Activated CD4-positive, alpha-beta T cell treated with anti-CD3 and anti-CD28 coated beads for 48 hours (primary cell): ENCODE measurements around the gene CD19.
"Not testable (repeated sequence)": the region's sequence is repeated elsewhere in the genome, so short reads cannot be mapped to it uniquely, and the experiment has no call there.

Experiments
- DNase-seq: peaks from one replicate; pipeline ENCODE4 v3.0.0-alpha.2; 2020

The CD19 gene

DNA sequence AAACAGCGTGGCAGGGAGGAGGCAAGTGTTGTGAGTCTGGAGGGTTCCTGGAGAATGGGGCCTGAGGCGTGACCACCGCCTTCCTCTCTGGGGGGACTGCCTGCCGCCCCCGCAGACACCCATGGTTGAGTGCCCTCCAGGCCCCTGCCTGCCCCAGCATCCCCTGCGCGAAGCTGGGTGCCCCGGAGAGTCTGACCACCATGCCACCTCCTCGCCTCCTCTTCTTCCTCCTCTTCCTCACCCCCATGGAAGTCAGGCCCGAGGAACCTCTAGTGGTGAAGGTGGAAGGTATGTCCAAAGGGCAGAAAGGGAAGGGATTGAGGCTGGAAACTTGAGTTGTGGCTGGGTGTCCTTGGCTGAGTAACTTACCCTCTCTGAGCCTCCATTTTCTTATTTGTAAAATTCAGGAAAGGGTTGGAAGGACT is at the start of gene CD19:
CD19 (plus strand) TSS at position 171 of the 425 bp plus-strand sequence; CDS start at position 201, 30 bp downstream.
- no peak for DNase-seq

DNA sequence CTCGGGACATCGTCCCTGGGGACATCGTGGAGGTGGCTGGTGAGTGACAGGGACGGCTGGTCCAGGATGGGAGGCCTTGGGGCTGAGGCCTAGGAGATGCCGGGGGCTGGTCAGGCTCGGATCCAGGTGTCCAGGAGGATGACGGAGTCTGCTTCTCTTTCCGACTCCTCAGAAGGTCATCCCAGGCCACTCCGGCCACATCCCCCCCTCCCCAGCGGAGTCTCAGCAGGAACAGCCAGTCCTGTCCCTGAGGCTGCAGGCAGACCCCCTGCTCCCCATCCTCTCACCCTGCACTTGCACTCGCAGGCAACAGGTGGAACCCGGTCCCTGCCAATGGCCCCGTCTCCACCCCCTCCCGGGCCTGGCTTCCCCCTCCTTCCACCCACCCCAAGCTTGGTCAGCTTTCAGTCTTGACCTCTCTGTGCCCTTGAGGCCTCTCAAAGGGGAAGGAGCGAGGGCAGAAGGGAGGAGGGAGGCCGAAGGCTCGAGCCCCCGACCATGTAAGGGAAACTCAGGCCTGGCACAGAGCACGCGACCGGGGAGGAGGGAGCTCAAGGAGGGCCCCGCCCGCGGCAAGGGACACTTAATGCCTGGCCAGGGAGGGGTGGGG is 49.1 kb upstream of the CD19 start:
- no peak for DNase-seq

DNA sequence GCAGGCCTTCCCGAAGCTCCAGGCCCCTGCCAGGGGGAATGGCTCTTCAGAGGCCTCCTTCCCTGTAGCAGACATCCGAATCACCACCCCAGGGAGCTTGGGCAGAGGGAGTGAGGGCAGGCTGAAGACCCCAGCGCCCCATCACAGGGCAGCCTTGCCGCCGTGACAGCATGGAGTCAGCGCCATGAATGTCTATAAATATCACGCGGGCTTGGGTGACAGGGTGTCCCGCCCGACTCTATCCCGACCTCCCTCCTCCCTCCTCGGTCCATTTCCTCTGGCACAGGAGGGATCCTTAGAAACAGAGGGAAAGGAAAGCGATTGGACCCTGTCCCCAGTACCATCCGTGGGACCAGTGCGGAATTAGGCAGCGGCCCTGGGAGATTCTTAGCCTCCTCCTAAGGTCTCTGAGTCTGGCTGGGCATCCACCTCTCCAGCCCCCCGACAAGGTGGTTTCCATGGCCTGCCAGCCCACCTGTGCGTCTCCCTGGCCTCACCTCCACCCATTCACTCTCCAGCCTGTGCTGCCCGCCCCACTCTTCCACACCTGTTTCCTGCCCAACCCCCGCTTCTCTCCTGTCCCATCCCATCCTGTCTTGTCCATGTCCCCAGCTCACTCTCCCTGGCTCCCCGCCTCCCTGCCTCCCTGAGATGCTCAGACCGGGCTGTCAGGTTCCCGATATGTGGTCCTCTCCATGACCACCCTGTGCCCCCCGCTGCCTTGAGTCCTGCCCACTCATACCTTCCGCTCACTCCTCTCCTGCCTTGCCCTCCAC is 48.4 kb upstream of the CD19 start:
- DNase-seq, result no peak

DNA sequence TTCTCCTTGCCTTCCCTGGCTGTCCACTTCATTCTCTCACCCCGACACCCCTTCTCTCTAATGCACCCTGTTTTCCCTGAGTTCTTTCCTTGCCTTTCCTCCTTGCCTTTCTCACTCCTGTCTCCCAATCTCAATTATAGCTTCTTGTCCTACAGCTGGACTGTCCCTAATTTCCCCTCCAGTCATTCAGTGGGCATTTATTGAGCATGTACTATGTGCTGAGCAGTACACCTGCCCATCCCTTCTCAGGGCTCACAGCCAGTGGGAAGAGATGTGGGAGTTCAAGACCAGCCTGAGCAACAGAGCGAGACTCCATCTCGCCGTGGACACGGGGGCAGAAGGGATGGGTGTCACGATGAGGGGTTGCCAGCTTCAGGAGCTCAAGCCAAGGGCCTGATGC is 47.7 kb upstream of the CD19 start:
- DNase-seq, result no peak

DNA sequence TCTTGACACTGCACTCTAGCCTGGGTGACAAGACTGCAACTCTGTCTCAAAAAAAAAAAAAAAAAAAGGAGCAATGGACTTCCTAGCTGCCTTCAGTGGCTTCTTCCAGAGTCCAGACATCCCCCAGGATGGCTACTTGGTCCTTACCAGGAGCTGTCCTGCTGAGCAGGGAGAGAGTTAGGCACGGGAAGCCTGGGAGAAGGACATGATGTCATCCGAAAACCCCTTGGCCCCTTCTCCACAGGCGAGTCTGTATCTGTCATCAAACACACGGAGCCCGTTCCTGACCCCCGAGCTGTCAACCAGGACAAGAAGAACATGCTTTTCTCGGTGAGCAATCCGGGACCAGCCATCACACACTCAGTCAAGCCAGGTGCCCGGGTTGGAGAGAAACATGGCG is 44.8 kb upstream of the CD19 start:
- DNase-seq, result no peak

DNA sequence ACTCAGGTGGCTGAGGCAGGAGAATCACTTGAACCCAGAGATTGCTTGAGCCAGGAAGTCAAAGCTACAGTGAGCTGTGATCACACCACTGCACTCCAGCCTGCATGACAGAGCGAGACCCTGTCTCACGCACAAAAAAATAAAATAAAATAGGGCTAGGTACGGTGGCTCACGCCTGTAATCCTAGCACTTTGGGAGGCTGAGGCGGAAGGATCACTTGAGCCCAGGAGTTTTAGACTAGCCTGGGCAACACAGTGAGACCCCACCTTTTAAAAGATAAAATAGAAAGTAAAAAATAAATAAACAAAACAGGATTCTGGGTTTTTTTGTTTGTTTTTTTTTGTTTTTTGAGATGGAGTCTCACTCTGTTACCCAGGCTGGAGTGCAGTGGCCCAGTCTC is 41.4 kb upstream of the CD19 start:
- DNase-seq, result not testable (repeated sequence)

DNA sequence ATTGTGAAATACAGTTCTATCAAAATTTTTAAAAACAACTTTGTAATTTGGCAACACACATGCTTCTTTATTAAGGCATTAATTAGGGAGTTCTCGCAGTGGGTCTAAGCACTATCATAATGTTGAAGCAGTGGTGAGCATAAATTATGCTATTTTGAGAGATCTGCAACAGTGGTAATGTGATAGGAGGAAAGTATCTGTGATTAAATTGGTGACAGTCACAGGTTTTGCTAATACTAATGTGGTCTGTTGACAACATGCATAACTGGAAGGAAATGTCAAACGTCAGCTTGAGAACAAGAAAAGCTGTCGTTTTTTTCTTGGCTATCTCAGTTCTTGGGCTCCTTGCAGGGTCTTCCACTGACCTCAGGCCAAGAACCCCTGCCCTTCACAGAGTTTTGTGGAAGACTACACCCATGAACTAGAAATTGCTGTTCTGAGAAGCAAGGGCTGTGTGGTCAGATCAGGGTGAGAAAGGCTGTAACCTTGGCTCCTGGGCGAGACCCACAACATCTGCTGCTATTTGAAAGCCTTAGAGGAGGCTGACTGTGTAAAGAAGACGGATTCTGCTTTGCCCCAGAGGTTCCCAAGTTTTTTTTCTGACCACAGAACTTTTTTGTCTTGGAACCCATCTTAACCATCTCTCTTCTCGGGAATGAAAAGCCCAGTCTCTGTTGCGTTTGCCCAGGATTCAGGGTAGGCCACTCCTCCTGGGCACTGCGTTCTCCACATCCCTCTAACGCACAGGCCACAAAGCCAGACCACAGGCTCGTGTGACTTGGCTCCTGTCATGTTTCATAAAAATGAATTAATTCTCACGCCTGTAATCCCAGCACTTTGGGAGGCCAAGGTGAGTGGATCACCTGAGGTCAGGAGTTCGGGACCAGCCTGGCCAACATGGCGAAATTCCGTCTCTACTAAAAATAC is 39.5 kb upstream of the CD19 start:
- no peak for DNase-seq

DNA sequence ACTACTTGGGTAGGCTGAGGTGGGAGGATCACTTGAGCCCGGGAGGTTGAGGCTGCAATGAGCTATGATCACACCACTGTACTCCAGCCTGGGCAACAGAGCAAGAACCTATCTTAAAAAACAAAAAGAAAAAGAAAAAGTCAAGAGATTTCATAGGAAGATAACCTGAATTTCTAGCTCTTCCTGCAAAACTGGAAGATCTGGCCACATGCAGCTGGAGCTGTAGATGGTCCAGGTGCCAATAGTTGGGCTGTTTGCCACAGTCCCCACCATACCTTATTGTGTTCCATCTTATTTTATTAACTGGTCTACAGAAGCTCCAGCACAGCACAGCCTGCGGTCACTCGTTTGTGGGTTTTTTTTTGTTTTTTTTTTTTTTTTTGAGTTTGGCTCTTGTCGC is 38.5 kb upstream of the CD19 start:
- DNase-seq, result no peak

DNA sequence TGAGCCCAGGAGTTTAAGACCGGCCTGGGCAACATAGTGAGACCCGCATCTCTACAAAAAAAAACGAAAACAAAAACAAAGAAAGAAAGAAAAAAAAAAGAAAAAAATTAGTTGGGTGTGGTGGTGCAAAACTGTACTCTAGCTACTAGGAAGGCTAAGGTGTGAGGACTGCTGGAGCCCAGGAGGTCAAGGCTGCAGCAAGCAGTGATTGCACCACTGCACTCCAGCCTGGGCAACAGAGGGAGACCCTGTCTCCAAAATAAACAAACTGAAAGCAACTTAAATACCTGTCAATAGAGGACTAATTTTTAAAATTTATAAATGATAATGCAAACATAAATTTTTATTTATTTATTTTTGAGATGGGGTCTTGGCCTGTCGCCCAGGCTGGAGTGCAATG is 36.2 kb upstream of the CD19 start:
- no peak for DNase-seq

DNA sequence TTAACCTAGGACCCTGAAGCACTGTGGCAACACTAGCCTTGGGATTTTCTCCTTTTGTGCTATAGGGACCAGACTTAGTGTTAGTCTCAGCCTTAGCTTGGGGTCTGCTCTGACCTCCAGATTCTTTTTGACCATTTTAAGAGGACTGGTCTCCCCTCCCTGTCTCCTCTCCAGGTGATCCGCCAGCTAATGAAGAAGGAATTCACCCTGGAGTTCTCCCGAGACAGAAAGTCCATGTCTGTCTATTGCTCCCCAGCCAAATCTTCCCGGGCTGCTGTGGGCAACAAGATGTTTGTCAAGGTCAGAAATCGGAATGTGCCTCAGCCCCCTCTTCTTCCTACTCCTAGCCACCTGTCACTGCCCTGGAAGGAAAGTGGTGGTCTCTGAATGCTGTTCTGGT is 33.9 kb upstream of the CD19 start:
- no peak for DNase-seq

DNA sequence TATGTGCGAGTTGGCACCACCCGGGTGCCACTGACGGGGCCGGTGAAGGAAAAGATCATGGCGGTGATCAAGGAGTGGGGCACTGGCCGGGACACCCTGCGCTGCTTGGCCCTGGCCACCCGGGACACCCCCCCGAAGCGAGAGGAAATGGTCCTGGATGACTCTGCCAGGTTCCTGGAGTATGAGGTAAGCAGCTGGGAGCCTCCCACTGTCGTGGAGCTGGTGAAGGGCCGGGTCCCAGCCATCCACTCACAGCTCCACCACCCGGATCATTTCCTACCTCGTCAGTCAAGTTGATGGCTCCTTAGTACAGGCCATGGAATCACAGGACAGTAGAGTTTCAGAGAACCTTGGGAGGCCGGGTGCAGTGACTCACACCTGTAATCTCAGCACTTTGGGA is 33.5 kb upstream of the CD19 start:
- no peak for DNase-seq

DNA sequence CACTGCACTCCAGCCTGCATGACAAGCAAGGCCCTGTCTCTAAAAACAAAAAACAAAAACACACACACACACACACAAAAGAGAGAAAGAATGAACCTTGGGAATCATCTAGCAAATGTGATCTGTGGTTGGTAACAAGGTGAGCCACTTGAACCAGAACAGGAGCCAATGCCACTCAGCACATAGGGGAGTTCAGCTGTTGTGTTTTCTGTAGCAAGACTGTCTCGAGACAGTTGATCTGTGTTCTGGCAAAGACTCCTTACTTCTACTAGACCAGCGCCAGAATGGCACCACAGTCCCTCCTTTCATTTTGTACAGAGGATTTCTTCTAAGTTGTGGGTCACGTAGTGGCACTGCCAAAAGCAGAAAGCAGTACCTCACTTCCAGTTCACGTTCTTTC is 32.8 kb upstream of the CD19 start:
- no peak for DNase-seq

DNA sequence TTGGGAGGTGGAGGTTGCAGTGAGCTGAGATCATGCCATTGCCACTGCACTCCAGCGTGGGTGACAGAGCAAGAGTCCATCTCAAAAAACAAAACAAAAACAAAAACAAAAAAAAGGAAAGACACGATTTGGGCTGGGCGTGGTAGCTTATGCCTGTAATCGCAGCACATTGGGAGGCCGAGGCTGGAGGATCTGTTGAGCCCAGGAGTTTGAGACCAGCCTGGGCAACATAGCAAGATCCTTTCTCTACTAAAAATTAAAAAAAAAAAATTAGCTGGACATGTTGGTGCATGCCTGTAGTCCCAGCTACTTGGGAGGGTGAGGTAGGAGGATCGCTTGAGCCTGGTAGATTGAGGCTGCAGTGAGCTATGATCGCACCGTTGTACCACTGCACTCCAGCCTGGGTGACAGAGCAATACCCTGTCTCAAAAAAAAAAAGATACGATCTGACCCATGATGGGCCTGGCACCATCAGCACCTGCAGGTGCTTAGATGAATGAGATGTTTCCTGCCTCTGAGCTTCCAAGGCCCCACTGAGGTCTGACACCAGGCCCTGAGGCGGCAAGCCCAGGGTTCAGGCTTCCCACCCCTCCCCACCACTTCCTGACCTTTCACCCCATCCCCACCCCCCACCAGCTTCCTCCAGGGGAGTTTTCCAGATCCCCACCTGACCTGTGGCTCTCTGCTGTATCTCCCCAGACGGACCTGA is 31.7 kb upstream of the CD19 start:
- DNase-seq, result no peak

DNA sequence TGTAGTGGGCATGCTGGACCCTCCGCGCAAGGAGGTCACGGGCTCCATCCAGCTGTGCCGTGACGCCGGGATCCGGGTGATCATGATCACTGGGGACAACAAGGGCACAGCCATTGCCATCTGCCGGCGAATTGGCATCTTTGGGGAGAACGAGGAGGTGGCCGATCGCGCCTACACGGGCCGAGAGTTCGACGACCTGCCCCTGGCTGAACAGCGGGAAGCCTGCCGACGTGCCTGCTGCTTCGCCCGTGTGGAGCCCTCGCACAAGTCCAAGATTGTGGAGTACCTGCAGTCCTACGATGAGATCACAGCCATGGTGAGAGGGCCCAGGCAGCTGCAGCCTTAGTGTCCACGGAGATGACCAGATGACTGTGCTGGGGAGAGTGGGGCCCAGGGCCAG is 31.2 kb upstream of the CD19 start:
- no peak for DNase-seq

DNA sequence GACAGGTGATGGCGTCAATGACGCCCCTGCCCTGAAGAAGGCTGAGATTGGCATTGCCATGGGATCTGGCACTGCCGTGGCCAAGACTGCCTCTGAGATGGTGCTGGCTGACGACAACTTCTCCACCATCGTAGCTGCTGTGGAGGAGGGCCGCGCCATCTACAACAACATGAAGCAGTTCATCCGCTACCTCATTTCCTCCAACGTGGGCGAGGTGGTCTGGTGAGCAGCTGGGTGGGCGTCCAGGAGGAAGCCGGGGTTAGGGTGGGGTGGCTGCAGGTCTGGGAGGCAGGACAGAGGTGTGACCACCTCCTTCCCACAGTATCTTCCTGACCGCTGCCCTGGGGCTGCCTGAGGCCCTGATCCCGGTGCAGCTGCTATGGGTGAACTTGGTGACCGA is 29.9 kb upstream of the CD19 start:
- DNase-seq, result no peak

DNA sequence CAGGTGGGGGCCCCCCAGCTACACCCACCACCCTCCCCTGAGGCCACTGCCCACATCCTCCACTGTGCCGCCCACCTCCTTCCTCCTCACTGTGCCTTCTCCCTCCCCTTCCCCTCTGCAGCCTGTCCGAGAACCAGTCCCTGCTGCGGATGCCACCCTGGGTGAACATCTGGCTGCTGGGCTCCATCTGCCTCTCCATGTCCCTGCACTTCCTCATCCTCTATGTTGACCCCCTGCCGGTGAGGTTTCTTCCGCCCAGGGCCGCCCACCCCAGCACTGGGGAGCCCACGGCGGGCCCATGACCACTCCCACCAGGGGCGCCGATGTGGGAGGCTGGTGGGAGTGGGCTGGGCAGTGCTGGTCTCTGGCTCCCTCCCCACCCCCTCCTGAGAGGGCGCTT is 28.9 kb upstream of the CD19 start:
- DNase-seq, result no peak

DNA sequence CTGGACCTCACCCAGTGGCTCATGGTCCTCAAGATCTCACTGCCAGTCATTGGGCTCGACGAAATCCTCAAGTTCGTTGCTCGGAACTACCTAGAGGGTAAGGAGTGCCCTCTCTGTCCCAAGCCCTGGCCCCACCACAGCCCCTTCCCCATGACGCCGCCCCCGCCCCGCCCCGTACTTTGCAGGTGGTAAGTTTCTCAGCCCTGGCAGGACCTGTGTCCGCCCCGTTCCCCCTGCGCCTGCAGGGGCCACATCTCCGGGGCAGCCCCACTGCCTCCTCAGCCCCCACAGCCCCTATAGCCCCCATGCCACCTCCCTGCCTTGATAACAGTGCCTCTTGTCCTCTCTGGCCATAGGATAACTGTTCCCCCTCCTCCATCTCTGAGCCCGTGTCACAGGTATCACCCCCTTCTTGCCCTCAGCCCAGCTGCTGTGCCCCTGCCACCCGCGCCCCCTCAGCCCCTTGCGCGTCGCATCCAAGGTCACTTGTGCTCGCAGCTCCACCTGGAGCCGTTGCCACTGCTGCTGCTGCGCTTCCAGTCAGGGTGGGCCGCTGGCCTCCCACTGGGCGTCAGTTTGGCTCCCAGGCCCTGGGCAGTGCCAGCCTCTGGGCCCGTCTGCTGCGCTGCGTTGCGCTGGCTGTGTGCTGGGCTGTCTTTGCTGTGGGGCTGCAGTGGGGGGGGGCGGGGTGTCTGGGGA is 28.3 kb upstream of the CD19 start:
- DNase-seq, result no peak

DNA sequence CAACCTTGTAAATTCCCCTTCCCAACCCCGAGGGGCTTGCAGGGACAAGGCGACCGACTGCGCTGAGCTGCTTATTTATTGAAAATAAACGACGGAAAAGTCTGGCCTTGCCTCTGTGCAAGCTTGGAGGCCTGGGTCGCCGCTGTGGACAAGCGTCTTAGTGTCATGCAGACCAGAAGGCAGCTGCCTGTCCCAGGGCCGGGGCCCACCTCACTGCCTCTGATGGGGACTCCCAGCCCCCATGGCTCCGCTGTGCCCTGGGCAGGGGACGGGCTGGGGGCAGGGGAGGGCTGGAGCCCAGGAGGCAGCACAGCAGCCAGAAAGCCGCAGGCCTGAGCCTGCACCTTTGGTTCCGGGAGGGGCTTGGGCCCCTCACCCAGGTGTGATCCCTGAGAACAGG is 27.4 kb upstream of the CD19 start:
- DNase-seq, result no peak

DNA sequence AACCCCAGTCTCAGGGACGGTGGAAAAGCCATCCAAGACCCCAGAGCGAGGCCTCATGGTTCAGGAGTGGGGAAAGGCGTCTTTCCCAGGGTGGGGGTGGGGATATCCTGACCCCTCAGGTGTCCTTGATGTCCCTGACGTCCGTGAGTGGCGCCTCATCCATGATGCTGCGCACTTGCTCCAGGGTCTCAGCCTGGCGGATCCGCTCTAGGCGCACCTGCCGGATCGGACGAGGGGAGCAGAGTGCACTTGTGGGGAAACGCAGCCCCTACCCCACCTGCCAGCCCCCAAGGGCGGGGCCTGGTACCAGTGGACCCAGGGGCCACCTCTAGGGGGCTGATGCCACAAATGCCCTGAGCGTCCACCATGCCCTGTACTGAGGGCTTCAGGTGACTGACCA is 26.9 kb upstream of the CD19 start:
- no peak for DNase-seq

DNA sequence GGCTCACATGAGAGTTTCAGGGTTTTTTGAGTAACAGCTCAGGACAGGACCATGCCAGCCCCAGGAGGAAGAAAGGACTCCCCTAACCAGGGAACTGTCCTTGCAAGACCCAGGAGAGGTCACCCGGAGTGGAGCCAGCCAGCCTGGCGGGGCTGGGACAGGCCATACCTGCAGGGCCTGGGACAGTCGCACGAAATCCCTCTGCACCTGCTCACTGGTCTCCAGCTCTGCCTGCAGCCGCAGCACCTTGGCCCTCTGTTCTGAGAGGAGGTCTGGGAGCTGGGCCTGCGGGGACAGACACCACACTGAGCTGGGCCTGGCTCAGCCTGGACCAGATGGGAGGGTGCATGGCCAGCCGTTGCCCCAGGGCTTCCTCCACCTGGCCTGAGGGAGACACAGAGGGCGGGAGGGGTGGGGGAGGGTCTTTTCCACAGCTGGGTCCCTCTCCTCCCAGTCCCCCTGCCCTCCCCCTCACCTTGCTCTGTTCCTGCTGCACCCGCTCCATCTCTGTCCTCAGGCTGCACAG is 26.5 kb upstream of the CD19 start:
- no peak for DNase-seq

DNA sequence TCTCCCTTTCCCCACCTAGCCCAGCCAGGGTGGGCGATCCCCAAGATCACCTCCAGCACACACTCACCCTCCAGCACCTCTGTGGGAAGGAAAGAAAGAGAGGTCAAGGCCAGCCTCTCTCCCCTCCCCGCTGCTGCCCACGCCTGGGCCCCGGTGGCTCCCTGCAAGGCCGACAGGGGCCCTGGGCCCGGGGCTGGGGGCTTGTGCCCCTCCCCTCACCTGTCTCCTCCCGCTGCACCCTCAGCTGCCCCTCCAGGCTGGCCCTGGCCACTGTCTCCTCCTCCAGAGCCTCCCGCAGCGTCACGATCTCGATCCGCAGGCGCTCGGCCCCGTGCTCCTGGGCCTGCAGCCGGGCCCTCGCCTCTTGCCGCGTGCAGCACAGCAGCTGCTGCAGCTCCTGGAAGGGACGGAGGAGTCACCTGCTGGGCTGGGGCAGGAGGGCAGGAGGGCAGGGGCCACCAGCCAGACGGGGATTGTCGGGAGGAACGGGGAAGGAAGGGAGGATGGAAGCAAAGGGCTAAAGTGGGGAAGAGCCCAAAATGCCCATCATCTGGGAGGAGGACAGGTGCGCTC is 25.9 kb upstream of the CD19 start:
- DNase-seq, result no peak
